Stimulated activated CD4-positive, alpha-beta T cell treated with anti-CD3 and anti-CD28 coated beads, Interleukin-4, amount 100 ng/mL, for 48 hours (primary cell): ENCODE measurements around the gene CHCHD3.
"Not testable (repeated sequence)": the region's sequence is repeated elsewhere in the genome, so short reads cannot be mapped to it uniquely, and the experiment has no call there.

Experiments
- DNase-seq, 2 donors: peaks; one replicate each; pipeline ENCODE4 v3.0.0-alpha.2; 2020; ENCODE audit warnings: low read depth in 2 of 2

CHCHD3 gene

GRCh38 chr7:133044722-133045473, 37.0 kb downstream of the CHCHD3 start:
- no peak for DNase-seq

GRCh38 chr7:133040674-133041073, 41.2 kb downstream of the CHCHD3 start:
- no peak for DNase-seq

- no peak for DNase-seq
Observed at GRCh38 chr7:133040178-133040577, 41.7 kb downstream of the CHCHD3 start.

- no peak for DNase-seq
Observed at GRCh38 chr7:133039614-133040013, 42.3 kb downstream of the CHCHD3 start.

GRCh38 chr7:133036289-133036688, 45.6 kb downstream of the CHCHD3 start:
- DNase-seq: no peak

GRCh38 chr7:133035240-133035639, 46.6 kb downstream of the CHCHD3 start:
- DNase-seq: not testable (repeated sequence)

GRCh38 chr7:133030346-133030745, 51.5 kb downstream of the CHCHD3 start:
- DNase-seq: no peak

GRCh38 chr7:133029463-133029862, 52.4 kb downstream of the CHCHD3 start:
- no peak for DNase-seq

- DNase-seq: no peak
Observed at GRCh38 chr7:133027397-133027796, 54.5 kb downstream of the CHCHD3 start.

- no peak for DNase-seq
Observed at GRCh38 chr7:133026210-133026859, 55.6 kb downstream of the CHCHD3 start.

- DNase-seq: no peak
Observed at GRCh38 chr7:133025056-133025455, 56.8 kb downstream of the CHCHD3 start.

- DNase-seq: no peak
Observed at GRCh38 chr7:133024596-133024995, 57.3 kb downstream of the CHCHD3 start.

- DNase-seq: no peak
Observed at GRCh38 chr7:133023370-133024071, 58.4 kb downstream of the CHCHD3 start.

GRCh38 chr7:133022661-133023060, 59.2 kb downstream of the CHCHD3 start:
- no peak for DNase-seq

- no peak for DNase-seq
Observed at GRCh38 chr7:133021196-133021595, 60.7 kb downstream of the CHCHD3 start.

- DNase-seq: no peak
Observed at GRCh38 chr7:133020496-133020895, 61.4 kb downstream of the CHCHD3 start.

GRCh38 chr7:133019590-133019989, 62.3 kb downstream of the CHCHD3 start:
- no peak for DNase-seq

GRCh38 chr7:133016604-133017003, 65.3 kb downstream of the CHCHD3 start:
- no peak for DNase-seq

- no peak for DNase-seq
Observed at GRCh38 chr7:133015888-133016287, 66.0 kb downstream of the CHCHD3 start.

- DNase-seq: no peak
Observed at GRCh38 chr7:133011746-133012145, 70.1 kb downstream of the CHCHD3 start.

GRCh38 chr7:133009426-133010252, 72.3 kb downstream of the CHCHD3 start:
- no peak for DNase-seq

GRCh38 chr7:133007961-133008360, 73.9 kb downstream of the CHCHD3 start:
- DNase-seq: no peak
